HG03039 (cell line): ENCODE data around the gene LEAP2.
A peak's percentile ranks its signal among the peaks of the same experiment; 100 is the strongest.

Experiments
- ATAC-seq: cut with Tn5 transposase; IDR thresholded peaks from one replicate; pipeline ENCODE4 v1.9.1; 2021; ENCODE audit warnings: mild to moderate bottlenecking, moderate library complexity; ENCODE audit not compliant: unreplicated experiment

The LEAP2 gene

GRCh38 chr5:132873119-132873929 is at the start of gene LEAP2:
Gene LEAP2 (plus strand): TSS chr5:132873668. CDS start chr5:132873695, 27 bp downstream.
- no peak for ATAC-seq

- ATAC-seq = no peak
Observed at GRCh38 chr5:132824426-132824825, 49.0 kb upstream of the LEAP2 start.

- no peak for ATAC-seq
Observed at GRCh38 chr5:132825033-132825833, 48.2 kb upstream of the LEAP2 start.

- no peak for ATAC-seq
Observed at GRCh38 chr5:132825834-132826391, 47.6 kb upstream of the LEAP2 start.

- ATAC-seq = no peak
Observed at GRCh38 chr5:132826424-132827082, 46.9 kb upstream of the LEAP2 start.

GRCh38 chr5:132827943-132828673 is 45.4 kb upstream of the LEAP2 start:
- no peak for ATAC-seq

- ATAC-seq = no peak
Observed at GRCh38 chr5:132828846-132829494, 44.5 kb upstream of the LEAP2 start.

GRCh38 chr5:132829742-132830435 is 43.6 kb upstream of the LEAP2 start:
- ATAC-seq = peak; percentile 65

GRCh38 chr5:132830436-132831094 is 42.9 kb upstream of the LEAP2 start, which contains the start of gene SHROOM1:
Gene SHROOM1 (minus strand): TSS chr5:132830647. CDS start chr5:132826140, 4,507 bp downstream.
- peak; percentile 56 for ATAC-seq

GRCh38 chr5:132831095-132831860 is 42.2 kb upstream of the LEAP2 start:
- no peak for ATAC-seq

- ATAC-seq = no peak
Observed at GRCh38 chr5:132832612-132833011, 40.9 kb upstream of the LEAP2 start.

GRCh38 chr5:132834057-132834456 is 39.4 kb upstream of the LEAP2 start:
- ATAC-seq = no peak

GRCh38 chr5:132836852-132837251 is 36.6 kb upstream of the LEAP2 start:
- ATAC-seq = no peak

- no peak for ATAC-seq
Observed at GRCh38 chr5:132837868-132838267, 35.6 kb upstream of the LEAP2 start.

- ATAC-seq = no peak
Observed at GRCh38 chr5:132838516-132839282, 34.8 kb upstream of the LEAP2 start.

GRCh38 chr5:132839426-132840301 is 33.8 kb upstream of the LEAP2 start:
- ATAC-seq = no peak
